Bronchial epithelial cell (primary cell): ENCODE results near the gene C22orf42. TPM values are rescaled to one million over a fixed set of nuclear protein-coding genes. Genes with fewer than 3 reads are reported as not detected.
A peak's percentile ranks its signal among the peaks of the same experiment; 100 is the strongest.

ENCODE experiments used
- DNase-seq: peaks from one replicate; pipeline ENCODE4 v3.0.0-alpha.2; 2010; ENCODE audit warnings: low read depth
- FAIRE-seq: peaks from 2 replicates; lab custom pipeline; 2011; peaks lifted over from hg19 to GRCh38; lab: Jason Lieb, UNC
- H3K27me3 ChIP-seq: 2 replicates; pipeline ENCODE4 v1.5.1; 2011; ENCODE audit warnings: low read length; ENCODE audit not compliant: control insufficient read depth, insufficient read depth
- H3K36me3 ChIP-seq: 2 replicates; pipeline ENCODE4 v1.5.1; 2011; ENCODE audit warnings: low read length; ENCODE audit not compliant: control insufficient read depth, insufficient read depth
- H3K4me3 ChIP-seq: 2 replicates; pipeline ENCODE4 v1.5.1; 2011; ENCODE audit warnings: mild to moderate bottlenecking, low read depth, low read length, control low read depth
- CTCF ChIP-seq: IDR thresholded peaks from 2 replicates; pipeline ENCODE4 v1.5.1; 2011; ENCODE audit warnings: mild to moderate bottlenecking, moderate library complexity, low read length, control low read depth, inconsistent platforms; ENCODE audit not compliant: insufficient read depth, severe bottlenecking
- total RNA-seq: library from RNA; depleted of rRNA; stranded (reverse); fragments of >200 nt; gene quantifications from 2 replicates; pipeline ENCODE4 v1.2.1, GENCODE V29; 2014

Gene C22orf42
- total RNA-seq, 1 donor from 2014 or later = not detected

- FAIRE-seq (no peak), DNase-seq (no peak)
- H3K4me3 ChIP-seq = no peak overlapping the region
- TF ChIP-seq CTCF = no peak
- no peaks in the 10 kb centered on the region for H3K36me3 ChIP-seq
- H3K27me3 ChIP-seq = peaks cover 4% of the 10 kb centered on the region
These were observed 38.5 kb downstream of the C22orf42 start for GRCh38 chr22:32120603-32121002.

GRCh38 chr22:32119568-32120235 is 39.4 kb downstream of the C22orf42 start:
- FAIRE-seq (no peak), DNase-seq (no peak)
- TF ChIP-seq CTCF = no peak
- Histone ChIP-seq H3K27me3 (peaks cover 4% of the 10 kb centered on the region), H3K4me3 (no peak overlapping the region), H3K36me3 (no peaks in the 10 kb centered on the region)

GRCh38 chr22:32112380-32112779 is 46.7 kb downstream of the C22orf42 start:
- Histone ChIP-seq H3K4me3 (no peak overlapping the region), H3K27me3 (peaks cover 5% of the 10 kb centered on the region), H3K36me3 (no peaks in the 10 kb centered on the region)
- no peak for FAIRE-seq
- TF ChIP-seq CTCF = no peak
- no peak for DNase-seq

- Histone ChIP-seq H3K4me3 (no peak overlapping the region), H3K36me3 (no peaks in the 10 kb centered on the region), H3K27me3 (peaks cover 3% of the 10 kb centered on the region)
- DNase-seq = peak; percentile 33
- no peak for TF ChIP-seq CTCF
- FAIRE-seq = peak; percentile 79
These were observed 52.2 kb downstream of the C22orf42 start for GRCh38 chr22:32106930-32107329.

- DNase-seq (peak; percentile 35), FAIRE-seq (no peak)
- peak; percentile 28 for TF ChIP-seq CTCF
- no peaks in the 10 kb centered on the region for H3K36me3 ChIP-seq
- H3K27me3 ChIP-seq = peaks cover 4% of the 10 kb centered on the region
- H3K4me3 ChIP-seq = no peak overlapping the region
These were observed 55.3 kb downstream of the C22orf42 start for GRCh38 chr22:32103658-32104315.
